K562 (cell line): ENCODE data around the gene THRSP. TPM values are rescaled to one million over a fixed set of nuclear protein-coding genes. Genes with fewer than 3 reads are reported as not detected.
A peak's percentile ranks its signal among the peaks of the same experiment; 100 is the strongest.

ENCODE experiments used
- ATF7 ChIP-seq: fragments of 450-650 bp; IDR thresholded peaks from 2 replicates; pipeline ENCODE4 v1.7.1; 2014; ENCODE audit warnings: mild to moderate bottlenecking, moderate library complexity
- BRD9 ChIP-seq: fragments of 450-650 bp; IDR thresholded peaks from 2 replicates; pipeline ENCODE4 v1.6.1; 2018; ENCODE audit warnings: low read depth; ENCODE audit not compliant: partially characterized antibody
- CHAMP1 ChIP-seq: fragments of 450-650 bp; IDR thresholded peaks from 2 replicates; pipeline ENCODE4 v1.6.1; 2016; ENCODE audit warnings: mild to moderate bottlenecking
- E4F1 ChIP-seq: fragments of 250-450 bp; sonication (Bioruptor Pico); IDR thresholded peaks from 2 replicates; pipeline ENCODE4 v1.5.0; 2021; ENCODE audit warnings: mild to moderate bottlenecking, borderline replicate concordance
- ETS2 ChIP-seq: IDR thresholded peaks from 2 replicates; pipeline ENCODE4 v1.6.1; 2016; ENCODE audit warnings: borderline replicate concordance, missing genetic modification characterization, mild to moderate bottlenecking, moderate library complexity, missing compliant biosample characterization; ENCODE audit not compliant: poor library complexity, severe bottlenecking
- HOMEZ ChIP-seq: fragments of 250-450 bp; sonication (Bioruptor Pico); IDR thresholded peaks from 2 replicates; pipeline ENCODE4 v1.4.0; 2020; ENCODE audit warnings: mild to moderate bottlenecking, moderate library complexity
- KAT8 ChIP-seq: fragments of 450-650 bp; IDR thresholded peaks from 2 replicates; pipeline ENCODE4 v1.6.1; 2016; ENCODE audit warnings: low read depth, mild to moderate bottlenecking
- KLF13 ChIP-seq: fragments of 450-650 bp; IDR thresholded peaks from 2 replicates; pipeline ENCODE4 v1.6.1; 2016; ENCODE audit warnings: missing genetic modification characterization, low read depth, mild to moderate bottlenecking, missing compliant biosample characterization, moderate library complexity, borderline replicate concordance
- MTF1 ChIP-seq: fragments of 250-450 bp; sonication (Bioruptor Pico); IDR thresholded peaks from 2 replicates; pipeline ENCODE4 v1.9.0; 2021; ENCODE audit warnings: moderate library complexity, mild to moderate bottlenecking, inconsistent platforms, borderline replicate concordance
- RBM39 ChIP-seq: fragments of 200-400 bp; formaldehyde crosslinking; optimal IDR thresholded peaks from 2 replicates; pipeline ENCODE3; 2018; ENCODE audit warnings: low read depth, low read length
- SP1 ChIP-seq: sonication (generic); formaldehyde crosslinking; IDR thresholded peaks from 2 replicates; pipeline ENCODE4 v1.8.1; 2022; ENCODE audit warnings: mild to moderate bottlenecking, missing genetic modification reagents
- SRF ChIP-seq, 2 experiments: fragments of 250-450, 450-650 bp in 1 of 2; sonication (Bioruptor Pico) in 1 of 2; sonication (generic) in 1 of 2; formaldehyde crosslinking; IDR thresholded peaks; 2 replicates each; pipeline versions ENCODE4 v1.5.0 to v1.5.1; 2020 to 2022; ENCODE audit warnings: mild to moderate bottlenecking in 1 of 2, missing genetic modification reagents in 1 of 2
- SRSF1 ChIP-seq: fragments of 200-400 bp; formaldehyde crosslinking; IDR thresholded peaks from 2 replicates; pipeline ENCODE4 v1.6.1; 2017; ENCODE audit warnings: mild to moderate bottlenecking, low read depth, low read length, moderate library complexity
- STAT6 ChIP-seq: sonication (generic); formaldehyde crosslinking; IDR thresholded peaks from 2 replicates; pipeline ENCODE4 v1.8.1; 2023; ENCODE audit warnings: mild to moderate bottlenecking, missing genetic modification reagents
- ZNF184 ChIP-seq: sonication (generic); formaldehyde crosslinking; IDR thresholded peaks from 2 replicates; pipeline ENCODE4 v1.5.0; 2020; ENCODE audit warnings: missing genetic modification reagents
- ZNF507 ChIP-seq: conservative IDR thresholded peaks from 2 replicates; pipeline ENCODE4 v1.6.1; 2017; ENCODE audit warnings: missing genetic modification characterization, missing compliant biosample characterization
- ZNF778 ChIP-seq: fragments of 450-650 bp; formaldehyde crosslinking; IDR thresholded peaks from 2 replicates; pipeline ENCODE4 v1.4.0; 2020; ENCODE audit warnings: mild to moderate bottlenecking, moderate library complexity
- ZSCAN29 ChIP-seq: fragments of 450-650 bp; IDR thresholded peaks from 2 replicates; pipeline ENCODE4 v1.6.1; 2017
- polyA plus RNA-seq, 8 experiments: library from polyadenylated mRNA; depleted of rRNA in 4 of 8; stranded (reverse) in 5 of 8; unstranded in 3 of 8; fragments of >200 nt; fragmentation: Nextera tagmentation in 2 of 8; fragmentation: Illumina TruSeq in 1 of 8; extraction: Ambion mirVana in 2 of 8; extraction: Trizol in 1 of 8; gene quantifications; 2 replicates each; pipeline versions ENCODE4 v1.2.1 to v1.2.3, GENCODE V29; 2011 to 2014; ENCODE audit warnings: inconsistent platforms in 1 of 8, missing spikeins in 1 of 8
- total RNA-seq, 7 experiments: library from RNA; depleted of rRNA in 6 of 7; stranded (reverse); fragments of >200 nt in 6 of 7; fragmentation: Illumina TruSeq in 2 of 7; extraction: Trizol in 2 of 7; gene quantifications; 2 replicates each; pipeline versions ENCODE4 v1.2.1 to v1.2.3, GENCODE V29; 2011 to 2021; ENCODE audit warnings: low replicate concordance in 1 of 7

Gene THRSP
- total and polyA plus RNA-seq, 9 of the 15 experiments (the other 6 are each of a cell fraction or from before 2014, with no cell fraction given): 0.23 to 0.56 (median 0.31) TPM; not detected in 2

GRCh38 chr11:78079232-78080083, 15.8 kb downstream of the THRSP start, which contains the start of gene NDUFC2 (continued):
- TF ChIP-seq ZNF778 (CRISPR knock-in tag) (no peak), ATF7 (0 out of 2 replicates have a peak, but pooled peaks have one; percentile 44), SP1 (CRISPR knock-in tag) (no peak), MTF1 (CRISPR knock-in tag) (no peak), E4F1 (CRISPR knock-in tag) (no peak), ETS2 (no peak), ZSCAN29 (no peak), RBM39 (no peak), ZNF507 (no peak), HOMEZ (no peak), SRF (CRISPR knock-in tag; IDR thresholded peaks at IDR 0.05) (peak in 1 of 2 experiments; percentile 52; a peak in 2 of 4 replicates), ZNF184 (no peak), SRSF1 (no peak), STAT6 (CRISPR knock-in tag) (no peak), KAT8 (no peak), BRD9 (no peak), CHAMP1 (peak; percentile 63; the same call in 1 of the 2 replicates), KLF13 (peak; percentile 44; the same call in 1 of the 2 replicates)
